MM.1S (cell line): Measurements from ENCODE around the gene SRGAP3.

Experiments
- CTCF ChIP-seq: fragments of 300-600 bp; sonication (generic); IDR thresholded peaks from 2 replicates; pipeline ENCODE4 v1.5.1; 2016; ENCODE audit warnings: antibody characterized with exemption, low read length, mixed read lengths
- EZH2 ChIP-seq: fragments of 300-600 bp; sonication (generic); optimal IDR thresholded peaks from 2 replicates; pipeline ENCODE3; 2017; ENCODE audit warnings: low read depth, mild to moderate bottlenecking, antibody characterized with exemption, low read length, mixed read lengths

- TF ChIP-seq CTCF (no peak), EZH2 (no peak)
Measured at GRCh38 chr3:9062570-9062969, 186.9 kb downstream of the SRGAP3 start.
